RKO (cell line): ENCODE measurements around the gene LAMA3.
"Not testable (repeated sequence)": the region's sequence is repeated elsewhere in the genome, so short reads cannot be mapped to it uniquely, and the experiment has no call there.

Experiments
- DNase-seq: peaks from one replicate; pipeline ENCODE4 v3.0.0-alpha.2; 2016; ENCODE audit warnings: low spot score

The LAMA3 gene

GRCh38 chr18:23704806-23705205 is 15.6 kb downstream of the LAMA3 start:
- no peak for DNase-seq

GRCh38 chr18:23706971-23707640 is 17.9 kb downstream of the LAMA3 start:
- DNase-seq, result no peak

DNA sequence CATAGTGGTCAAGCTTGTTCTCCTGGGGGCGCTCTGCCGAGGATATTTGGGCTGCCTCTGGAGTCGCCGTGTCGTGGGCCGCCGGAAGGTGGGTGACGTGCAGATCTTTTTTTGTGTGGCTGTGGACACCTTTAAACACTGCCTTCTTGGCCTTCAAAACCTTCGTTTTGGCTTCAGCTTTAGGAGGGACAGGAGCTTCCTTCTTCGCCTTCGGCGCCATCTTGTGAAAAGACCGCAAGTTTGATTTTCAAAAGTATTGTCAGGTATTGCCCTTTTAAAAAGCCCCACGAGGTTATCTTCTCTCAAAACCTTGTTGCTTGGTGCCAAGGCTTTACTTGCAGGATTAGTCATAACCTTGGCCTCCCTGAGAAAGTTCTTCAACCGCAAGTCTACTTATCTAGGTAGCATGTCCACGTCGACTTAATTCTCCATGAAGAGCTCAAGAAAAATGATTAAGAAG is 20.8 kb downstream of the LAMA3 start:
- no peak for DNase-seq

GRCh38 chr18:23710946-23711345 is 21.7 kb downstream of the LAMA3 start:
- no peak for DNase-seq

DNA sequence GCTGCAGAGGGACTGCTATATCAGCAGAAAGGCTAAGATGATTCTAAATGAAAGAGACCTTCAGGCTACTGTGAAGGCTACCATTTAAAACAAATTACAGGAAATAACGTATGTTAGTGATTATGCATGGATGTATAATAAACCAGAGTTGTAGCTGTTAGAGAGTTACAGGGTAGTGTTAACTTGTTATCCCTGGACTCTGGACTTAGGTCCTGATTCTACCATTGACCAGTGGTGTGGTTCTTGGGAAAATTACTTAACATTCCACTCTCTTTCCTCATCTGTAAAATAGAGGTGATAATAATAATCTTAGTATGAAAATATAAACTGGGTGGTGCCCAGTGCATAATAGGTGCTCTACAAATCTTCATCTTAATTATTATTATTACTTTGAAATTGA is 22.2 kb downstream of the LAMA3 start:
- DNase-seq, result no peak

- DNase-seq, result no peak
Observed at GRCh38 chr18:23712445-23712844, 23.2 kb downstream of the LAMA3 start.

DNA sequence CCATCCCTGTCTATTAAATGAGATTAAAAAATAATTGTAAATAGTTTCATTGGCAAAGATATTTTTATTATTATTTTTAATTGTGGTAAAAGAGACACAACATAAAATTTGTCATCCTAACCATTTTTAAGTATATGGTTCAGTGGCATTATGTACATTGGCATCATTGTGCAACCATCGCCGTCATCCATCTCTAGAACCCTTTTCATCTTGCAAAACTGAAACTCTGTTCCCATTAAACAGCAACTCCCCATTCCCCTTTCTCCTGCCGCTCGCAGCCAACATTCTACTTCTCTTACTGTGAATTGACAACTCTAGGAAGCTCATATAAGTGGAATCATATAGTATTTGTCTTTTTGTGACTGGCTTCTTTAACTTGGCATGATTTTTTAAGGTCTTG is 25.3 kb downstream of the LAMA3 start:
- DNase-seq, result no peak

DNA sequence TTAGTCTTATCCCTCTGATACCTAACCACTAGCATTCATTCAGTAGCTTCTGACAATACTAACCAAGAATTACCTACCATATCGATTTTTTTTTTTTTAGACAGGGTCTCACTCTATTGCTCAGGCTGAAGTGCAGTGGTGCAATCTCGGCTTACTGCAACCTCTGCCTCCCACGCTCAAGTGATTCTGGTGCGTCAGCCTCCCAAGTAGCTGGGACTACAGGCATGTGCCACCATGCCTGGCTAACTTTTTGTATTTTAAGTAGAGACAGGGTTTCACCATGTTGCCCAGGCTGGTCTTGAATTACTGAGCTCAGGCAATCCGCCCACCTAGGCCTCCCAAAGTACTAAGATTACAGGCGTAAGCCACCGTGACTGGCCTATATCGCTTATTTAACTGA is 26.8 kb downstream of the LAMA3 start:
- DNase-seq, result not testable (repeated sequence)

DNA sequence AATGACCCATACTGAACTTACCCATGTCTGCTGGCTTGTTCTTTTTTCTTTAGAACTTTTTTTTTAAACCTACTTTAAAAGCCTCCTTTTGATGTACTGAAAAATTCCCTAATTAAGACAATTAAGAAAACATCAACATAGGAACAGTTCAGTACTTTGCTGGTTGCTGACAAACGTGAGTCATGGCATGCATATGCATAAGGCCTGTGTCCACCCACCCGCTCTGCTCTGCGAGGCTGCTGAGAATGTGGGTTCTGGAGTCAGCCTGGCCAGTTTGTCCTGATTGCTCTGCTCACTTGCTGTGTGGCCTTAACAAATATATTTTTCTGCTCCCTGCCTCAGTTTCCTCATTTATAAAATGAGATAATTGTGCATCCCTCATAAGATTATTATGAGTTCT is 27.3 kb downstream of the LAMA3 start:
- peak; percentile 35 for DNase-seq

DNA sequence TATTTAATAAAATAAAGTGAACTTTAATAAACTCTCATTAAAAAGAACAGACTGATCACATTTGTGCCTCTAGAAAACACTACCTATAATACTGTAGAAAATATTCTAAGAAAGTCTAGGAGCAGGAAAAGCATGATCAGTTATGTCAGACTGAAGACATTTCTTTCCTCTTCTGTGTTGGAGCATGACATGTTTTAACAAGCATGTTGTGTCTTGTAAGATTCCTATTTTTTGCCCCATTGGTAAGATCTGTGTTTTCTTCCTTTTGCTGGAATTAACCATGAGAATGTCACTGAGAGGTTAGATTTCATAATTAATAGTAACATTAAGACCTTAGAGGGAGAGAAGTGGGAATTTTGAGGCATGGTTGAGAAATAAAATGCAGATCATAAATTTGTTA is 27.7 kb downstream of the LAMA3 start:
- DNase-seq, result no peak

DNA sequence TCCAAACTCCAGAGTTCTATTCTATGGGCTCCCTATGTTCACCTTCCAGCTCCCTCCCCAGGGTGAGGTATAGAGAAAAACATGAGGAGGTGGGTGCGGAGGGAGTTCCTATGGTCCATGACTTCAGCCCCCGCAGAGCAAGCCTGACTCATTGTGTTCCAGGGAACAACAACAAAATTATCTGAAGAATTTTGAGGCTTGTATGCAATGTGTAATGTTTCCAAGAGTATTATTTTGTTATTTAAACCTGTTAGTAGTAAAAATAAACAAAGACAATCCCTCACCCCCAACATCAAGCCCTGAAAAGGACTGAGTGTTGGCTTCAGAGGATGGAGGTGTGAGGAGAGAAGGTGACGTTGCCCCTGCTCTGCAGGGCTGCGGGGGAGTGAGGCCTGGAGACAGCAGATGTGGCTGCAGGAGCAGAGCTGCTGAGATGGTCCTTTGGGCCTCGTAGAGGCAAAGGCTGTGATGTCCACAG is 29.0 kb downstream of the LAMA3 start:
- no peak for DNase-seq

DNA sequence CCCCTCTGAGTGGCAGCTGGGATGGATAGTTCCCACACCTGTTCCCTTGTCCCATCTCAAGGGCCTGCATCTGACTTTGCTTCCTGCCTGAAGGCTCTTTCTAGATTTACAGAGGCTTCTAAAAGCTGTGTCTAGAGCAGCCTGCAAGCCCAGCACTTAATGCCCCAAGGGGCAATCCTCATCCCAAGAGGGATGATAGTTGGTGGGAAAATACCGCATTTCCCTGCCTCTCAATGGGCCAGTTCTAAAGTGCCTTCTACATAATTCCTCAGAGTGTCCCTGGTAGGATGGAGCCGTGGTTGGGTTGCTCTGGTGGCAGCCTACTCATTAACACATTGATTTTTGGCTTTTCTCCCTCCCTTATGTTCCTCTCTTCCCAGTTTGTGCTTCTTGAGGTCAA is 29.5 kb downstream of the LAMA3 start:
- no peak for DNase-seq

DNA sequence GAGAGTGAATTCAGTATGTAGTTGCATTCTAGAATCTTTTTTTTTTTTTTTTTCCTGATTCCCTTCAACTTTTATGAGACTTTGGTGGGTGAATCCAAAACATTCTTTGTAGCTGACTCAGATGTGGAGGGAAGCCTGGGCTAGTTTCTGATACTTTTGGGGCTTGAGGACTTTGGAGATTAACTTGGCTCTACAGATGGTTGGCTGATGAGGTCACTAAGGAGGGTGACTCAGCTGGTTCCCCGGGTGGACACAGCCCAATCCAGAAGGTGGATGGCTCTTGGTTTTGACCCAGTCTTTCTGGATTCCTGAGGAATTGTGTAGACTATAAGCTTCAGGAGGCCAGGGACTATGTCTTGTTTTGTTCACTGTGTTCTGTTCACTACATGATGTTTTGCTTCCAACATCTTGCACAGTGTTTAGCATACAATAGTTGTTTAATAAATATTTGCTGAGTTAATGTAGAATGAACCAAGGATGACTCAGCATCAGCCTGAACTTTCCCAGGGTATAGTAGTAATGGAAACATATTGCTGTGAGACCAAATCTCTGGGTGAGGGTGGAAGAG is 30.5 kb downstream of the LAMA3 start:
- DNase-seq, result peak; percentile 86

DNA sequence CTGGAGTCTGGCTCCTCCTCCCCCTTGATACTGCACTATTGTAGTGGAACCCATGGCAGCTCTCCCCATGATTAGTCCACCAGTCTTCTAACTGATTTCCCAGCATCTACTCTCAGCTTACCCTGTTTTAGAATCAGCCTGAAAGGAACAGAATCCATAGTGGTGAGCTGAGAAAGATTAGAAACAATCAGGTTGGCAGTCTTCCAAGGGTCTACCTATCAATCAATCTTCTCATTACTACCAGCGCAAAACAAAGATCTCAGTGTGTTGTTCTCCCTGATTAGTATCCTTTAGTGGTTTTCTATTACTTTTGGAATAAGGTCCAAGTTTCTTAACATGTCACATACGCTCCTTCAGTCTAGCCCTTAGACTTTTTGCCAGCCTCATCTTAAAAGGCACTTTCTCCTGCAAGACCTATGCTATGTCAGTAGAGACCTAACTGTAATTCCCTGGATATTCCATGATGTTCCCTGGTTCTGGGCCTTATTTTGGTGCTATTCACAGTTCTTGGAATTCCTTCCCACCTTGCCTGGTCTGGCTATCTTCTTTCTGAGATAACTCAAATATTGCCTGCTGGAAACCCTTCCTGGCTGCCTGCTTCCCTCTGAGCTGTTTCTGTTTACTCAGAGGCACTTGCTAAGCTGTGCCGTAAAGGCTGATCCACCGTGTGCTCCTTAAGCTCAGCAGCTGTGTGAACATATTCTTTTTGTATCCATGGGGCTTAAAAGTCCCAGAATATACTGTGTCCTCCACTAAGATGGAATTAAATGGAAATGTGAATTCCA is 32.6 kb downstream of the LAMA3 start:
- DNase-seq, result no peak

DNA sequence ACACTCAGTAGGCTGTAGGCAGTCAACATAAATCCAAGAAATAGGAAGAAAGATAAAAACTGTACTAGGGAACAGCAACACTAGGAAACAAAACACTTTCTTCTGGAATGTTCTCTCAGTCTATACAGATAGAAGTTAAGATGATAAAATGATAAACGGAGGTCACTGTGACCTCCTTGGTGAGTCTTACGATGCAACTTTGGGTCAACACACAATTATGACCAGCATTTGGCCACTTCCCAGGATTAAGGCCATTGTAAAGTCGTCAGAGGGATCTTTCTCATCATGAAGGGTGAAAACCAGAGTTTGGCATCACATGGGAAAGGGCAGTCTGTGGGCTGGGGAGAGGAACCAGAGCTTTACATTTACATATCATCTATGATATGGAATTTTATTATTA is 33.4 kb downstream of the LAMA3 start:
- no peak for DNase-seq

- DNase-seq, result no peak
Observed at GRCh38 chr18:23723121-23723520, 33.9 kb downstream of the LAMA3 start.

GRCh38 chr18:23724681-23725080 is 35.4 kb downstream of the LAMA3 start:
- no peak for DNase-seq

- no peak for DNase-seq
Observed at GRCh38 chr18:23725351-23725750, 36.1 kb downstream of the LAMA3 start.

DNA sequence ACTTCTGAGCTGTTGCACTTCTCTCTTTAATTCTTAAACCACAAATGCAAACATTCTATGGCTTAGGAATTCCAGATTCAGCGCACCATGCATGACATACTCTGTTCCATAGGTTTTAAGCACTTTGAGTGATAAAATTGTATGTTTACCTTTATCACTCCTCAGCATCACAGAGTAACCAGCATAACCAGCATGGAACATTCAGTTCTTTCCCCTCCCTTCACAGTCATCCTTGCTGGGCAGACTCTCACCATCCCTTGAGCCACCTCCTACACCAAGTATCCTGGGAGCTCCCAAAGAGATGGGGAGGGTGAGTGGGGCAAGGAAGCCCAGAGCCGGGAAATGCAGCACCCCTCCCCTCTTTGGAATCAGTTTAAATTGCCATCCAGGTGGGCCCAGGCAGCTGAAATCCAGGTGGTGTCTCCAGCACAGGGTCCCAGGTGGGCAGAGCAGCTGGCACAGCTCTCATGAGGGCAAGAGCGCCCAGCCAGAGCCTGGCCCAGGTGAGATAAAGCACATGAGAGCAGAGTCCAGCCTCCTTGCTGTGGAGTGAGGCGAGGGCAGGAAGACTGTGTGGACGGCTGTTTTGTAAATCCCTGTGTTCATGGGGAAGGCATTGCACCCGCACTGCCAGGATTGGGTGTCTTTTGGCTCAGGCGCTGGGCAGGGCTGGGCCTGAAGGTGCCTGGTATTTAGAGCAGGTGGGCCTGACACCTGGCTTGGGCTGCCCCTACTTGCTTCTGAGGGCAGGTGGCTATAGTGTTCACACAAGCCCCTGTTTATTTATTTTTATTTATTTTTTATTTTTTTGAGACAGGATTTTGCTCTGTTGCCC is 36.8 kb downstream of the LAMA3 start:
- DNase-seq, result no peak

GRCh38 chr18:23727707-23728493 is 38.6 kb downstream of the LAMA3 start:
- DNase-seq, result no peak

DNA sequence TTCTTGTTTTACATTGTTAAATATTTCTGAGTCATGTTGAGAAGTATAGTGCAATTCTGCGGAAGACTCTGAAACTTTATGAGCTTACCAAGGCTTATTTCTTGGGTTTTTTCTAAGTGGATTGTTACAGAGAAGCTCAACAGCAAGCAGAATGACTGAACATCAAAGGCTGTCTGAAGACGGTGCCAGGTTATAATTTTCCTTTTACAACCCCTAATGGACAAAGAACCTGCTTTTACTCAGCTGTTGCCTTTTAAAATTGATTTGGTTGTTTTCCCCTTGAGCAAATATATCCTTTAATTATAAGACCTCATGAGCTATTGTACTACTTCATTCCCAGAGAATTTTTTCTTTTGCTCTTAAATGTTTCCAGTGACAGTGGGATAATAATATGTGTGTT is 41.6 kb downstream of the LAMA3 start:
- no peak for DNase-seq
